Nucleus accumbens (tissue), 56 donors: ENCODE results near the gene SLC16A2.

Experiments
- DNase-seq, 56 donors: peaks; one replicate each; lab custom pipeline; 2025; lab: John Stamatoyannopoulos, UW

SLC16A2 gene

GRCh38 chrX:74534569-74535038 lies 113.3 kb downstream of the SLC16A2 start:
- DNase-seq, result no peak

- DNase-seq, result no peak
Measured at GRCh38 chrX:74535086-74535407, 113.8 kb downstream of the SLC16A2 start.

- peak in 51 of 56 donors; percentile 1 to 59 (median 29) for DNase-seq
Measured at GRCh38 chrX:74535408-74536151, 114.3 kb downstream of the SLC16A2 start.

- peak in 55 of 56 donors; percentile 1 to 70 (median 37) for DNase-seq
Measured at GRCh38 chrX:74536152-74536831, 115.0 kb downstream of the SLC16A2 start.

- peak in 14 of 56 donors; percentile 1 to 40 (median 23) for DNase-seq
Measured at GRCh38 chrX:74536832-74537371, 115.6 kb downstream of the SLC16A2 start.

GRCh38 chrX:74540635-74541249 lies 119.4 kb downstream of the SLC16A2 start:
- no peak for DNase-seq

GRCh38 chrX:74545880-74546523 lies 124.7 kb downstream of the SLC16A2 start:
- DNase-seq, result no peak

GRCh38 chrX:74546984-74547383 lies 125.7 kb downstream of the SLC16A2 start:
- DNase-seq, result no peak

- DNase-seq, result peak in 53 of 56 donors; percentile 0 to 86 (median 54)
Measured at GRCh38 chrX:74550295-74550802, 129.1 kb downstream of the SLC16A2 start.

- no peak for DNase-seq
Measured at GRCh38 chrX:74551934-74552333, 130.6 kb downstream of the SLC16A2 start.

- no peak for DNase-seq
Measured at GRCh38 chrX:74557378-74557777, 136.1 kb downstream of the SLC16A2 start.

GRCh38 chrX:74578137-74578536 lies 156.8 kb downstream of the SLC16A2 start:
- DNase-seq, result no peak

GRCh38 chrX:74579597-74580198 lies 158.4 kb downstream of the SLC16A2 start:
- DNase-seq, result no peak
